Limb (tissue), 2 donors: ENCODE results near the gene TSR1.
"Not testable (repeated sequence)": the region's sequence is repeated elsewhere in the genome, so short reads cannot be mapped to it uniquely, and the experiment has no call there.

Experiments used
- DNase-seq, 2 donors: peaks; one replicate each; pipeline ENCODE4 v3.0.0-alpha.2; 2016; ENCODE audit errors: extremely low spot score in 2 of 2

Gene TSR1

GRCh38 chr17:2337544-2338314 lies 1.5 kb upstream of the TSR1 start:
- DNase-seq, result peak in 1 of 2 donors; percentile 77

- DNase-seq, result peak; percentile 65 to 88
Measured at GRCh38 chr17:2336852-2337543, 741 bp upstream of the TSR1 start, which contains the start of gene SGSM2. Gene SGSM2 (plus strand): TSS chr17:2337501. CDS start chr17:2337689, 188 bp downstream.

GRCh38 chr17:2335726-2336214 lies 487 bp downstream of the TSR1 start:
- DNase-seq, result no peak

- no peak for DNase-seq
Measured at GRCh38 chr17:2331303-2331702, 5.0 kb downstream of the TSR1 start.

- no peak for DNase-seq
Measured at GRCh38 chr17:2323629-2324314, 12.5 kb downstream of the TSR1 start.

- DNase-seq, result no peak
Measured at GRCh38 chr17:2321399-2321798, 14.9 kb downstream of the TSR1 start.

GRCh38 chr17:2319051-2319450 lies 17.2 kb downstream of the TSR1 start:
- no peak for DNase-seq

- no peak for DNase-seq
Measured at GRCh38 chr17:2317796-2318195, 18.5 kb downstream of the TSR1 start.

- not testable (repeated sequence) for DNase-seq
Measured at GRCh38 chr17:2316916-2317205, 19.4 kb downstream of the TSR1 start.

- no peak for DNase-seq
Measured at GRCh38 chr17:2312736-2313135, 23.5 kb downstream of the TSR1 start.

GRCh38 chr17:2309338-2310154 lies 26.7 kb downstream of the TSR1 start:
- DNase-seq, result no peak

GRCh38 chr17:2304931-2305330 lies 31.3 kb downstream of the TSR1 start:
- DNase-seq, result no peak

GRCh38 chr17:2303204-2304188 lies 32.8 kb downstream of the TSR1 start, which contains the start of the genes SMG6 and SRR:
Gene SMG6 (minus strand): TSS chr17:2303785. CDS start chr17:2303720, 65 bp downstream.
Gene SRR (plus strand): TSS chr17:2303950. CDS start chr17:2315561, 11,611 bp downstream.
- peak; percentile 92 to 98 for DNase-seq

GRCh38 chr17:2302778-2303203 lies 33.5 kb downstream of the TSR1 start:
- DNase-seq, result no peak

- DNase-seq, result no peak
Measured at GRCh38 chr17:2299756-2300155, 36.5 kb downstream of the TSR1 start.

- DNase-seq, result no peak
Measured at GRCh38 chr17:2299136-2299535, 37.1 kb downstream of the TSR1 start.

GRCh38 chr17:2297023-2297422 lies 39.2 kb downstream of the TSR1 start:
- no peak for DNase-seq

- DNase-seq, result no peak
Measured at GRCh38 chr17:2295575-2295974, 40.7 kb downstream of the TSR1 start.

GRCh38 chr17:2292100-2292499 lies 44.2 kb downstream of the TSR1 start:
- no peak for DNase-seq
